Measurements from ENCODE around the gene RCSD1. TPM values are rescaled to one million over a fixed set of nuclear protein-coding genes. Genes with fewer than 3 reads are reported as not detected.

RCSD1 gene
- total and polyA plus RNA-seq, 2 of the 13 experiments (the other 11 are each of a cell fraction or from before 2014, with no cell fraction given), result not detected

DNA sequence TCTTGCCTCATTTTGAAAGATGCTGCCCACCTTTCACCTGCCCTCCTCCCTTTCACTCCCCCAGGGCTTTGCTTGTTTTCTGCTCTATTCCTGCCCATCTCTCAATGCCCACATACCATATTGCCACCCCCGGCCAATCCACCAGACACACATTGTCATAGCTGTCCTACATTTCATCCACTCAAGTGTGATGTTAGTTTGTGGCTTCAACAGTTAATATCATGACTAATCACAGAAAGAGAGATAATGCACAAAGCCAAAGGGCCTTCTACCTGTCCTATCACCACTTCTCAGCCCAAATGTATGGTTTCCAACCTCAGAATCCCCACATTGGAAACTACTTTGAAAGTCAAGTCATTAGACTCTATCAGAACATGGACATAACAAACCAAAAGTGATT, 18.0 kb upstream of the RCSD1 start:
- no peak for FAIRE-seq
- ATAC-seq, result no peak
- no TSS peak for BruUV-seq (replicated peaks)
- H3K79me2 ChIP-seq (ENCODE audit: insufficient read depth, low read length), result no peaks in the 10 kb centered on the region
- H3K27ac ChIP-seq (ENCODE audit: extremely low read length, insufficient read depth, low read length), result no peak overlapping the region
- in situ Hi-C loops (cut with HindIII; ENCODE audit: extremely low pct_ligation_motif_present, low pct_unique_long_range_greater_than_20kb), result no loop called here
- no peak for DNase-seq (ENCODE audit: low spot score)
- POLR2A ChIA-PET, result no interaction called here
- no peak overlapping the region for H3K9ac ChIP-seq (ENCODE audit: insufficient read depth, low read depth, low read length)
- no peak for TF ChIP-seq ZNF549 (CRISPR knock-in tag; IDR thresholded peaks at IDR 0.05)
- no peak for TF ChIP-seq ZEB1 (IDR thresholded peaks at IDR 0.05; ENCODE audit: insufficient replicate concordance, low read depth)
- TF ChIP-seq REPIN1 (CRISPR knock-in tag; IDR thresholded peaks at IDR 0.05; ENCODE audit: borderline replicate concordance, low read depth), result no peak
- TF ChIP-seq NR2F6 (IDR thresholded peaks at IDR 0.05), result no peak
- no peak for TF ChIP-seq NR2F6 (CRISPR knock-in tag; IDR thresholded peaks at IDR 0.05)
- TF ChIP-seq, protein P1, sequence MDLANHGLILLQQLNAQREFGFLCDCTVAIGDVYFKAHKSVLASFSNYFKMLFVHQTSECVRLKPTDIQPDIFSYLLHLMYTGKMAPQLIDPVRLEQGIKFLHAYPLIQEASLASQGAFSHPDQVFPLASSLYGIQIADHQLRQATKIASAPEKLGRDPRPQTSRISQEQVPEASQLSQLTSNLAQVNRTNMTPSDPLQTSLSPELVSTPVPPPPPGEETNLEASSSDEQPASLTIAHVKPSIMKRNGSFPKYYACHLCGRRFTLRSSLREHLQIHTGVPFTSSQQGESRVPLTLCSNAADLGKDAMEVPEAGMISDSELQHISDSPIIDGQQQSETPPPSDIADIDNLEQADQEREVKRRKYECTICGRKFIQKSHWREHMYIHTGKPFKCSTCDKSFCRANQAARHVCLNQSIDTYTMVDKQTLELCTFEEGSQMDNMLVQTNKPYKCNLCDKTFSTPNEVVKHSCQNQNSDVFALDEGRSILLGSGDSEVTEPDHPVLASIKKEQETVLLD (CRISPR knock-in tag; IDR thresholded peaks at IDR 0.05; ENCODE audit: low read depth), result no peak
- no peak for TF ChIP-seq KLF6 (CRISPR knock-in tag; IDR thresholded peaks at IDR 0.05)
- no peak for TF ChIP-seq NPAS2 (CRISPR knock-in tag; IDR thresholded peaks at IDR 0.05; ENCODE audit: borderline replicate concordance)
- TF ChIP-seq, protein P2, sequence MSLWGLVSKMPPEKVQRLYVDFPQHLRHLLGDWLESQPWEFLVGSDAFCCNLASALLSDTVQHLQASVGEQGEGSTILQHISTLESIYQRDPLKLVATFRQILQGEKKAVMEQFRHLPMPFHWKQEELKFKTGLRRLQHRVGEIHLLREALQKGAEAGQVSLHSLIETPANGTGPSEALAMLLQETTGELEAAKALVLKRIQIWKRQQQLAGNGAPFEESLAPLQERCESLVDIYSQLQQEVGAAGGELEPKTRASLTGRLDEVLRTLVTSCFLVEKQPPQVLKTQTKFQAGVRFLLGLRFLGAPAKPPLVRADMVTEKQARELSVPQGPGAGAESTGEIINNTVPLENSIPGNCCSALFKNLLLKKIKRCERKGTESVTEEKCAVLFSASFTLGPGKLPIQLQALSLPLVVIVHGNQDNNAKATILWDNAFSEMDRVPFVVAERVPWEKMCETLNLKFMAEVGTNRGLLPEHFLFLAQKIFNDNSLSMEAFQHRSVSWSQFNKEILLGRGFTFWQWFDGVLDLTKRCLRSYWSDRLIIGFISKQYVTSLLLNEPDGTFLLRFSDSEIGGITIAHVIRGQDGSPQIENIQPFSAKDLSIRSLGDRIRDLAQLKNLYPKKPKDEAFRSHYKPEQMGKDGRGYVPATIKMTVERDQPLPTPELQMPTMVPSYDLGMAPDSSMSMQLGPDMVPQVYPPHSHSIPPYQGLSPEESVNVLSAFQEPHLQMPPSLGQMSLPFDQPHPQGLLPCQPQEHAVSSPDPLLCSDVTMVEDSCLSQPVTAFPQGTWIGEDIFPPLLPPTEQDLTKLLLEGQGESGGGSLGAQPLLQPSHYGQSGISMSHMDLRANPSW (CRISPR knock-in tag; IDR thresholded peaks at IDR 0.05; ENCODE audit: borderline replicate concordance), result no peak
- TF ChIP-seq, protein P3, sequence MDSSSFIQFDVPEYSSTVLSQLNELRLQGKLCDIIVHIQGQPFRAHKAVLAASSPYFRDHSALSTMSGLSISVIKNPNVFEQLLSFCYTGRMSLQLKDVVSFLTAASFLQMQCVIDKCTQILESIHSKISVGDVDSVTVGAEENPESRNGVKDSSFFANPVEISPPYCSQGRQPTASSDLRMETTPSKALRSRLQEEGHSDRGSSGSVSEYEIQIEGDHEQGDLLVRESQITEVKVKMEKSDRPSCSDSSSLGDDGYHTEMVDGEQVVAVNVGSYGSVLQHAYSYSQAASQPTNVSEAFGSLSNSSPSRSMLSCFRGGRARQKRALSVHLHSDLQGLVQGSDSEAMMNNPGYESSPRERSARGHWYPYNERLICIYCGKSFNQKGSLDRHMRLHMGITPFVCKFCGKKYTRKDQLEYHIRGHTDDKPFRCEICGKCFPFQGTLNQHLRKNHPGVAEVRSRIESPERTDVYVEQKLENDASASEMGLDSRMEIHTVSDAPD (CRISPR knock-in tag; IDR thresholded peaks at IDR 0.05), result no peak
- TF ChIP-seq TAF15 (IDR thresholded peaks at IDR 0.05; ENCODE audit: low read depth, low read length, poor library complexity, severe bottlenecking), result no peak
- TF ChIP-seq ZNF225 (CRISPR knock-in tag; IDR thresholded peaks at IDR 0.05), result no peak
- H3K36me3 ChIP-seq (replicated peaks in 1 of 2; ENCODE audit: control insufficient read depth in 1 of 2, insufficient read depth in 2 of 2, low read length in 2 of 2), result no peaks in the 10 kb centered on the region
- H3K4me2 ChIP-seq (ENCODE audit: low read depth, low read length), result no peak overlapping the region
- CTCF ChIA-PET (ENCODE audit: low intra/inter-chr PET ratio, low total read pairs), result no interaction called here
- H3K4me3 ChIP-seq (replicated peaks in 1 of 3; ENCODE audit: insufficient read depth in 1 of 3, low read depth in 2 of 3, low read length in 3 of 3), result no peak overlapping the region
- H3K4me1 ChIP-seq (ENCODE audit: insufficient read depth, low read length), result no peaks in the 10 kb centered on the region
- intact Hi-C loops (cut with micrococcal nuclease; ENCODE audit: unreplicated experiment), result no loop called here
- H2AFZ ChIP-seq (ENCODE audit: low read length), result no peak overlapping the region
- H3K9me3 ChIP-seq (ENCODE audit: low read length), result peaks cover 13% of the 10 kb centered on the region; the same call in 1 of the 2 replicates
- H3K27me3 ChIP-seq (ENCODE audit: control insufficient read depth in 1 of 2, insufficient read depth in 2 of 2, low read length in 2 of 2), result peaks cover 0 to 3% of the 10 kb centered on the region in 2 experiments; a peak in 1 of 5 replicates
- 0% methylated on average over 1 of the region's 1 CpG for WGBS (ENCODE audit: low lambda C conversion rate)
- H4K20me1 ChIP-seq (ENCODE audit: insufficient read depth, low read length), result no peaks in the 10 kb centered on the region
